Right kidney (tissue), 9 donors: ENCODE data around the gene EBLN2.

Experiments
- DNase-seq: peaks from one replicate; pipeline ENCODE4 v3.0.0-alpha.2; 2016
- long read RNA-seq, 8 donors: transcript quantifications; one replicate each; lab custom pipeline, GENCODE V29; 2026

The EBLN2 gene
- long read RNA-seq, donor 1, partial matches to known transcripts, result 0 of 2 reads
- long read RNA-seq, donor 1, other reads (novel, unspliced or antisense), result 0 of 2 reads
- long read RNA-seq, donor 2, partial matches to known transcripts, result 0 of 1 reads
- long read RNA-seq, donor 2, other reads (novel, unspliced or antisense), result 0 of 1 reads
- long read RNA-seq, donor 3, partial matches to known transcripts, result 0 of 2 reads
- long read RNA-seq, donor 3, other reads (novel, unspliced or antisense), result 0 of 2 reads
- long read RNA-seq, donor 4, transcript EBLN2-201 (1 exons, 1,679 nt), result major isoform, 6 of 6 reads
- long read RNA-seq, donor 4, partial matches to known transcripts, result 0 of 6 reads
- long read RNA-seq, donor 4, other reads (novel, unspliced or antisense), result 0 of 6 reads
- long read RNA-seq, donor 5, partial matches to known transcripts, result 0 of 1 reads
- long read RNA-seq, donor 5, other reads (novel, unspliced or antisense), result 0 of 1 reads
- long read RNA-seq, donor 6, result 0 reads
- long read RNA-seq, donor 7, partial matches to known transcripts, result 0 of 4 reads
- long read RNA-seq, donor 7, other reads (novel, unspliced or antisense), result 0 of 4 reads
- long read RNA-seq, donor 8, partial matches to known transcripts, result 0 of 1 reads
- long read RNA-seq, donor 8, other reads (novel, unspliced or antisense), result 0 of 1 reads

- DNase-seq, result no peak
Measured at GRCh38 chr3:73061416-73061815, at the start of gene EBLN2. Gene EBLN2, plus strand, starts transcription at chr3:73061659. Its CDS starts 423 bp downstream, at chr3:73062082.

- no peak for DNase-seq
Measured at GRCh38 chr3:73018298-73018697, 43.2 kb upstream of the EBLN2 start.

- DNase-seq, result no peak
Measured at GRCh38 chr3:73018790-73019441, 42.5 kb upstream of the EBLN2 start.

GRCh38 chr3:73021301-73021835, 40.1 kb upstream of the EBLN2 start:
- no peak for DNase-seq

- DNase-seq, result no peak
Measured at GRCh38 chr3:73024836-73025235, 36.6 kb upstream of the EBLN2 start.

- DNase-seq, result no peak
Measured at GRCh38 chr3:73026111-73026759, 35.2 kb upstream of the EBLN2 start.

- DNase-seq, result no peak
Measured at GRCh38 chr3:73026760-73027113, 34.7 kb upstream of the EBLN2 start.

GRCh38 chr3:73028803-73029202, 32.7 kb upstream of the EBLN2 start:
- DNase-seq, result no peak

- no peak for DNase-seq
Measured at GRCh38 chr3:73029321-73029796, 32.1 kb upstream of the EBLN2 start.

GRCh38 chr3:73030073-73030597, 31.3 kb upstream of the EBLN2 start:
- no peak for DNase-seq

GRCh38 chr3:73031573-73032103, 29.8 kb upstream of the EBLN2 start:
- no peak for DNase-seq

- DNase-seq, result no peak
Measured at GRCh38 chr3:73036694-73037591, 24.5 kb upstream of the EBLN2 start.

GRCh38 chr3:73041537-73041936, 19.9 kb upstream of the EBLN2 start:
- no peak for DNase-seq

GRCh38 chr3:73043414-73043813, 18.0 kb upstream of the EBLN2 start:
- no peak for DNase-seq

GRCh38 chr3:73045391-73045790, 16.1 kb upstream of the EBLN2 start:
- no peak for DNase-seq

GRCh38 chr3:73046195-73046594, 15.3 kb upstream of the EBLN2 start:
- DNase-seq, result no peak

- DNase-seq, result no peak
Measured at GRCh38 chr3:73049319-73049718, 12.1 kb upstream of the EBLN2 start.

GRCh38 chr3:73052857-73053256, 8.6 kb upstream of the EBLN2 start:
- DNase-seq, result no peak

GRCh38 chr3:73055583-73055982, 5.9 kb upstream of the EBLN2 start:
- no peak for DNase-seq

GRCh38 chr3:73056014-73056844, 5.2 kb upstream of the EBLN2 start:
- no peak for DNase-seq
